GM12891 (cell line): ENCODE measurements around the gene OSTM1.
"Not testable (repeated sequence)": the region's sequence is repeated elsewhere in the genome, so short reads cannot be mapped to it uniquely, and the experiment has no call there.

Source experiments
- DNase-seq: peaks from one replicate; pipeline ENCODE4 v3.0.0; 2011; ENCODE audit warnings: low spot score; ENCODE audit not compliant: insufficient read length
- FAIRE-seq: peaks from 2 replicates; lab custom pipeline; 2011; peaks lifted over from hg19 to GRCh38; lab: Jason Lieb, UNC
- PAX5 ChIP-seq: IDR thresholded peaks from 2 replicates; pipeline ENCODE4 v1.6.1; 2011; ENCODE audit warnings: low read length, moderate library complexity, mild to moderate bottlenecking; ENCODE audit not compliant: insufficient read depth, severe bottlenecking
- POLR2A ChIP-seq: IDR thresholded peaks from 2 replicates; pipeline ENCODE4 v1.6.1; 2011; ENCODE audit warnings: low read depth, low read length, control low read depth
- POLR2AphosphoS5 ChIP-seq: IDR thresholded peaks from 2 replicates; pipeline ENCODE4 v1.6.1; 2011; ENCODE audit warnings: low read depth, low read length, control low read depth
- POU2F2 ChIP-seq: IDR thresholded peaks from 2 replicates; pipeline ENCODE4 v1.6.1; 2011; ENCODE audit warnings: low read depth, mild to moderate bottlenecking, control low read depth, low read length, moderate library complexity
- SPI1 ChIP-seq: IDR thresholded peaks from 2 replicates; pipeline ENCODE4 v1.6.1; 2011; ENCODE audit warnings: low read depth, low read length, control low read depth
- TAF1 ChIP-seq: IDR thresholded peaks from 2 replicates; pipeline ENCODE4 v1.6.1; 2011; ENCODE audit warnings: low read depth, low read length, control low read depth

Gene OSTM1

DNA sequence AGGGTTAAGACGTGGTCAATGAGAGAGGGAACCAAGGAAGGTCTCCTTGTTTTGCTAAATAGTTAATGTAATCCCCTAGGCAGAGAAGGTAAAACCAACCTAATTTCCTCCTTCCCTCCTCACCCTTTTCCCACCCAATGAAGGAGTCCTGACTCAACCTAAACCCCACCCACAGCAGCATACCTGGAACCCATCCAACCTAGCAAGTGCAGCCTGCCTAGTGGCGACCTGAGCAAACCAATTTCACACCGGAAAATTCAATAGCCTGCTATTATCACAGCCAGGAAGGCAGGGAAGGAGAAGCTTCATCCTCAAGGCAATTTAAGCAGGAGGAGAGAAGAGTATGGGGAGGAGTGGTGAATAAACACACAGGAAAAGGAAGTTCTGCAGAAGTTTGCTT is 46.9 kb downstream of the OSTM1 start:
- TF ChIP-seq POLR2A (no peak), POU2F2 (no peak), POLR2AphosphoS5 (no peak), TAF1 (no peak), PAX5 (no peak), SPI1 (no peak)
- DNase-seq (no peak), FAIRE-seq (no peak)

DNA sequence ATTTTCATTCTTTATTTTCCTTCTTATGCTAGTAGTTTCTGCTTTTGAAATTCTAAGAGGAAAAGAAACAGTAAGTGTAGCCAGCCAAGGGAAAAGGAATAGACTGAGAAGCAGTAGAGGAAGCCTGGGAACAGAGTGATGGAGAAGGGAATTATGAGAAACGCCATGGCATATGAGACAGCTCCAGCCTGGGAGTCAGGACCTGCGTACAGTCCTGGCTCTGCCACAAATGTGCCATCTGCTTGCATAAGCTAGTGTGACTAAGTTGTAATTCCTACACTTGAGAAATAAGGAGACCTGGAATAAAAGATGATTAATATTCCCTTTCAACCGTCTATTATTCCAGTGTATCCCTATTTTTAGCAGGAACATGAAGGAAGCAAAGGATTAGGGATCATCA is 47.5 kb downstream of the OSTM1 start:
- FAIRE-seq = no peak
- TF ChIP-seq TAF1 (no peak), SPI1 (no peak)
- no peak for DNase-seq

DNA sequence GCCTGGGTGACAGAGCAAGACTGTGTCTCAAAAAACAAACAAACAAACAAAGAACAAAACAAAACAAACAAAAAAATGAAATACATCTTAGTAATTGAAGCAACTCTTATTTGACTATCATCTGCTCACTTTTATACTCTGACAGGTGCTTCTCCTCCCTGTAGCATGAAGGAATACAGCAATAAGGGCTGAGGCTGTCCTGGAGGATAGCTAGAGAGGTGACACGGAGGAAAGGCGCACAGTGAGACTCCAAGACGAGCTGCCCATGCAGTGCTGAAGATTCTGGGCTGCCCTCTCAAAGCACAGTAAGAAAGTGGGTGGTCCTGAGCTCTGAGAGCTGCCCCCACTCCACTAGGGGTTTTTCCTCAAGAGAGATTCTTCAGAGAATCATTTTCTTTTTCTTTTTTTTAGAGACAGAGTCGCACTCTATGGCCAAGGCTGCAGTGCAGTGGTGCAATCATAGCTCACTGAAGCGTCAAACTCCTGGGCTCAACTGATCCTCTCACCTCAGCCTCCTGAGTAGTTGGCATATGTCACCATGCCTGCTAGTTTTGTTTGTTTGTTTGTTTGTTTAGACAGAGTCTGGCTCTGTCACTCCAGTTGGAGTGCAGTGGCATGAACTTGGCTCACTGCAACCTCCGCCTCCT is 50.0 kb downstream of the OSTM1 start:
- TF ChIP-seq TAF1 (no peak), SPI1 (no peak), PAX5 (no peak), POLR2AphosphoS5 (no peak), POLR2A (no peak), POU2F2 (no peak)
- FAIRE-seq = no peak
- no peak for DNase-seq

DNA sequence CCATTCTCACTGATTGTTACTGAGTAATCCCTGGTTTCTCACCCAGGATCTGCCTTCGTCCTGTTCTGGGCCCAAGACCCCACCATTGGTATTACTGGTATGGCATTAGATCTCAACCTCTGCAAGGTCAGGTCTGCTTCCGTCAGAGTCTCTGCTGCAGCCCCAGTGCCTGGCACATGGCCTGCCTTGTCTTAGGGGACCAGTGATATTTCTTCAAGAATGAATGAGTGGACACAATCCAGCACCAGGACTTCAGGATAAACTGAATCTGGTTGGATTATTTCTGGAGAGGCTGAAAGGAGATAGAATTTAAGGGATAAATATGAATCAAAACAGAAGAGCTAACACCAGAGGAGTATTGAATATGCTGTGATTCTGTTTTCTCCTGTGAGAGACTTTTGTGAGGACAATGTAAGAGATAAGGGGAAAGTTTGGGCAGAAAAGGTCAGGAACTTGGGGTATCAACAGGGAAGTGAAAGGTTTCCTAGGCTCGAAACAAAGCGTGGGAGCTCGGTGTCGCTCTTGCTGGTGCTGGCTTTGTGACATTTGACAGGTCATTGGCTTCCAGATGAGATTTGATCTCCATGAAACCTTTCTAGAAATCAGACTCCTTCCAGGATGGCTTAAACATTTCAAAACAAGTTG is 53.9 kb downstream of the OSTM1 start:
- TF ChIP-seq POLR2AphosphoS5 (no peak), POU2F2 (no peak), POLR2A (no peak), TAF1 (no peak), PAX5 (no peak), SPI1 (no peak)
- DNase-seq (no peak), FAIRE-seq (no peak)

DNA sequence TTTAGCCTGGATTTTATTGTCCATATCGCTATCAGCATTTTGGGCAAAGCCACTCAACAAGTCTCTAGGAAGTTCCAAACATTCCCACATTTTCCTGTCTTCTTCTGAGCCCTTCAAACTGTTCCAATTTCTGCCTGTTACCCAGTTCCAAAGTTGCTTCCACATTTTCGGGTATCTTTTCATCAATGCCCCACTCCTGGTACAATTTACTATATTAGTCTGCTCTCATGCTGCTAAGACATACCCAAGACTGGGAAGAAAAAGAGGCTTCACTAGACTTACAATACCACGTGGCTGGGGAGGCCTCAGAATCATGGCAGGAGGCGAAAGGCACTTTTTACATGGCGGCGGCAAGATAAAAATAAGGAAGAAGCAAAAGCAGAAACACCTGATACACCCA is 58.3 kb downstream of the OSTM1 start:
- FAIRE-seq, DNase-seq: not testable (repeated sequence)

- DNase-seq = no peak
- TF ChIP-seq POU2F2 (no peak), SPI1 (no peak), POLR2AphosphoS5 (no peak), PAX5 (no peak), POLR2A (no peak), TAF1 (no peak)
- FAIRE-seq = no peak
Observed at GRCh38 chr6:108013787-108014439, 60.6 kb downstream of the OSTM1 start.

DNA sequence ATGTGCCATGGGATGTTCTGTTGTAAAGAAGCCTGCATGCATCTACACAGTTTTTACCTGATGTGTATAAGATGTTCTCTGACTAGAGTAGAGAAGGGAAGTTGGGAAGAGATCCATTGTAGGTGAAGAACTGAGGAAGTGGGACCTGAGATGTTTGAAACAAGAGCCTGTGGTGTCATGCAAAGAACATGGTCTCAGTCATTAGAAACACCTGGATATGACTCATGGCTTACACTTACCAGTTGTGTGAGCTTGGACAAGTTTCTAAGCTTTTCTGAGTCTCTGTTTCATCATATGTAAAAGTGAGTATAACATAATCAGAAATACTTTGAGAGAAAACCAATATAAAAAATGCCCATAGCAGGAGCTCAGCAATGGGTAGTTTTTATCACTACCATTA is 64.6 kb downstream of the OSTM1 start:
- DNase-seq (no peak), FAIRE-seq (no peak)
- TF ChIP-seq SPI1 (peak; percentile 59), POLR2A (no peak)

- not testable (repeated sequence) for DNase-seq, FAIRE-seq
Observed at GRCh38 chr6:108009258-108009657, 65.3 kb downstream of the OSTM1 start.

- no peak for TF ChIP-seq POLR2AphosphoS5
- no peak for TF ChIP-seq PAX5
- TF ChIP-seq POLR2A = no peak
- no peak for TF ChIP-seq SPI1
- TF ChIP-seq POU2F2 = no peak
- TF ChIP-seq TAF1 = no peak
- FAIRE-seq (no peak), DNase-seq (no peak)
Observed at GRCh38 chr6:108008363-108008762, 66.2 kb downstream of the OSTM1 start.

DNA sequence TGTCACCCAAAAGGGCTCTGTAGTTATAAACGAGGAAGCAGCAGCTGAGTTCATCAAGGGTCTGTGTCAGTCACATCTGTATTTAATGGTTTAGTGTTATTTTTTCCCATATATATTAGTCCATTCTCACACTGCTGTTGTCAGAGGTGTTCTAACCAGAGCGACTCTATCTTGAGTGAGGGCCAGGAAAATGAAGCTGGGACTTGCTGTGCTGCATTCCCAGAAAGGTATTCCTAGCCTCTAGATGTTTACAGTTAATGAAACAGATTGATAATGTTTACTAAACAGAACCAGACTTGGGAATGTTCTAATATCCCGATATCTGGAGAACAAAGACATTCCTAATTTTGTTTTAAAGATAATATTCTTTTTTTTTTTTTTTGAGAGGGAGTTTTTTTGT is 68.6 kb downstream of the OSTM1 start:
- no peak for DNase-seq
- no peak for FAIRE-seq
- TF ChIP-seq POLR2AphosphoS5 (no peak), TAF1 (no peak), SPI1 (no peak)

DNA sequence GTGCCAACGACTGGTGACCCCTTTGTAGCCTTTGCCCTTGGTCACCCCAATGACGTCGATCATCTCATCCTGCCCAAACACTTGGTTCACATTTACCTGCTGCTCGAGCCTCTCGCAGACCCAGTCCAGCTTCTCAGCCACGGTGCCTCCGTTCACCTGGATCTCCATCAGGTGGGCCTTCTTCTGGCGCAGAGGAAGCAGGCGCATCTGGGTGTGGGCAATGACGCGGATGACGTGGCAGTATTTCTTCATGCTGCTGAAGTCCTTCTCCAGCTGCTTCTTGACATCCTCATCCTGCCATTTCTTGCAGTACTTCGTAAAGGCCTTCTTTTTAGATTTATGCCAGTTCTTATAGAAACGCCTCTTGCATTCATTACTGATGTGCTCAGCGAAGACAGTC is 69.7 kb downstream of the OSTM1 start:
- no peak for FAIRE-seq
- no peak for DNase-seq
- TF ChIP-seq SPI1 = no peak
- no peak for TF ChIP-seq POLR2A
- no peak for TF ChIP-seq PAX5
- TF ChIP-seq POU2F2 = no peak
- no peak for TF ChIP-seq POLR2AphosphoS5
- TF ChIP-seq TAF1 = no peak
